Activated T-helper 2 cell treated with anti-CD3 and anti-CD28 coated beads, Interferon-gamma antibody, Interleukin-2, Interleukin-4, amounts not matched to agents 10 μg/mL and 5 μg/mL and 100 μg/mL, durations not matched to agents 14 hours and 24 hours and 36 hours (primary cell): Measurements from ENCODE around the gene ARFGEF3. TPM values are rescaled to one million over a fixed set of nuclear protein-coding genes. Genes with fewer than 3 reads are reported as not detected.
"Not testable (repeated sequence)": the region's sequence is repeated elsewhere in the genome, so short reads cannot be mapped to it uniquely, and the experiment has no call there.

Experiments
- DNase-seq: peaks from one replicate; pipeline ENCODE4 v3.0.0; 2021; ENCODE audit warnings: low spot score
- H3K27ac Mint-ChIP-seq: one replicate; pipeline ENCODE4 v1.8.0; 2021; ENCODE audit warnings: mixed read lengths
- H3K27me3 Mint-ChIP-seq: one replicate; pipeline ENCODE4 v1.8.0; 2021; ENCODE audit warnings: low read depth, mixed read lengths
- H3K36me3 Mint-ChIP-seq: one replicate; pipeline ENCODE4 v1.8.0; 2021; ENCODE audit warnings: low read depth, mixed read lengths
- H3K4me1 Mint-ChIP-seq: one replicate; pipeline ENCODE4 v1.8.0; 2021; ENCODE audit warnings: low read depth, mixed read lengths
- H3K4me3 Mint-ChIP-seq: one replicate; pipeline ENCODE4 v1.8.0; 2021; ENCODE audit warnings: low read depth, mild to moderate bottlenecking, moderate library complexity, mixed read lengths
- H3K9me3 Mint-ChIP-seq: one replicate; pipeline ENCODE4 v1.8.0; 2021; ENCODE audit warnings: mixed read lengths
- intact Hi-C: fragments of 100-400 bp; cut with micrococcal nuclease; formaldehyde crosslinking; loops from one replicate; pipeline ENCODE4 v1.15.1; 2023
- total RNA-seq: library from RNA; stranded (reverse); gene quantifications from 2 replicates; pipeline ENCODE4 v1.2.3, GENCODE V29; 2022

The ARFGEF3 gene
- total RNA-seq, 1 donor from 2014 or later, result 0.55 TPM

GRCh38 chr6:138287144-138287955 lies 125.6 kb downstream of the ARFGEF3 start:
- no peak for DNase-seq
- H3K4me3 Mint-ChIP-seq, result no peak overlapping the region
- H3K27me3 Mint-ChIP-seq, result no peaks in the 10 kb centered on the region
- intact Hi-C loops, result loop anchor here (1.0 kb wide), 1 partner anchor 171 kb away; no protein-coding TSS in a partner anchor
- no peaks in the 10 kb centered on the region for H3K36me3 Mint-ChIP-seq
- no peak overlapping the region for H3K27ac Mint-ChIP-seq
- peaks cover 1% of the 10 kb centered on the region for H3K4me1 Mint-ChIP-seq
- H3K9me3 Mint-ChIP-seq, result no peaks in the 10 kb centered on the region

DNA sequence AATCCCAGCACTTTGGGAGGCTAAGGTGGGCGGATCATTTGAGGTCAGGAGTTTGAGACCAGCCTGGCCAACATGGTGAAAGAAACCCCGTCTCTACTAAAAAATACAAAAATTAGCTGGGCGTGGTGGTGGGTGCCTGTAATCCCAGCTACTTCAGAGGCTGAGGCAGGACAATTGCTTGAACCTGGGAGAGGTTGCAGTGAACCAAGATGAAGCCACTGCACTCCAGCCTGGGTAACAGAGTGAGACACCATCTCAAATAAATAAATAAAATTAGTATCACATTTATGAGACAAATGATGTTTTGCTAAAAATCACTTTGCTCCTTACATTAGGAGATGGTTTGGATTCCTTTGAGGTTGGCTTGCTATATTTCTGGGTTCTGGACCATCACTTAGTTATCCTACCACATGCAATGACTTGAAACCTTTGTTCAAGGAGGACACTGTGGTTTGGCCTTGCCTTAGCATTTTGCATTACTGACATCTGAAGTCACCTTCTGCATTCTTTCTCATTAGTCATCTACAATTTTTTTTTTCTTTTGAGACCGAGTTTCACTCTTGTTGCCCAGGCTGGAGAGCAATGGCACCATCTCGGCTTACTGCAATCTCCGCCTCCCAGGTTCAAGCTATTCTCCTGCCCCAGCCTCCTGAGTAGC lies 126.8 kb downstream of the ARFGEF3 start:
- H3K4me3 Mint-ChIP-seq, intact Hi-C loops, H3K36me3 Mint-ChIP-seq, H3K9me3 Mint-ChIP-seq, DNase-seq, H3K27ac Mint-ChIP-seq, H3K27me3 Mint-ChIP-seq, H3K4me1 Mint-ChIP-seq: not testable (repeated sequence)

DNA sequence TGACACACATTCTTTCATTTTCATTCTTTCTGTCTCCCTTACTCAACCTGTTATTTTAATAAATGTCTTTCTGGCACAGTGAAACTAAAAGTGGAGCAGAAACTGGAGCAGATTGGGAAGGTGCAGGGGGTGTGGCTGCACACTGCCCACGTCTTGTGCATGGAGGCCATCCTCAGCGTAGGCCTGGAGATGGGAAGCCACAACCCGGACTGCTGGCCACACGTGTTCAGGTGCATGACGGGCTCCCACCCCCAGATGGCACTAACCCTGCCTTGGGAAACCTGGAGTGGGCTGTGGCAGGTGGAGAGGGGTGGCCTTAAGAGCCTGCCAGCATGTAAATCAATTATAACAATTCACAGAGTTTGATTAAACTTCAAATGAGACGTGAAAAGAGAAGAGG lies 128.0 kb downstream of the ARFGEF3 start:
- Mint-ChIP-seq H3K27ac (no peak overlapping the region), H3K4me1 (peaks cover 1% of the 10 kb centered on the region), H3K36me3 (no peaks in the 10 kb centered on the region), H3K9me3 (no peaks in the 10 kb centered on the region), H3K4me3 (no peak overlapping the region), H3K27me3 (no peaks in the 10 kb centered on the region)
- DNase-seq, result no peak
- intact Hi-C loops, result no loop called here

GRCh38 chr6:138290423-138290962 lies 128.8 kb downstream of the ARFGEF3 start:
- H3K36me3 Mint-ChIP-seq, result no peaks in the 10 kb centered on the region
- intact Hi-C loops, result no loop called here
- H3K9me3 Mint-ChIP-seq, result no peaks in the 10 kb centered on the region
- no peak overlapping the region for H3K4me3 Mint-ChIP-seq
- H3K27me3 Mint-ChIP-seq, result no peaks in the 10 kb centered on the region
- H3K27ac Mint-ChIP-seq, result no peak overlapping the region
- DNase-seq, result no peak
- peaks cover 1% of the 10 kb centered on the region for H3K4me1 Mint-ChIP-seq

DNA sequence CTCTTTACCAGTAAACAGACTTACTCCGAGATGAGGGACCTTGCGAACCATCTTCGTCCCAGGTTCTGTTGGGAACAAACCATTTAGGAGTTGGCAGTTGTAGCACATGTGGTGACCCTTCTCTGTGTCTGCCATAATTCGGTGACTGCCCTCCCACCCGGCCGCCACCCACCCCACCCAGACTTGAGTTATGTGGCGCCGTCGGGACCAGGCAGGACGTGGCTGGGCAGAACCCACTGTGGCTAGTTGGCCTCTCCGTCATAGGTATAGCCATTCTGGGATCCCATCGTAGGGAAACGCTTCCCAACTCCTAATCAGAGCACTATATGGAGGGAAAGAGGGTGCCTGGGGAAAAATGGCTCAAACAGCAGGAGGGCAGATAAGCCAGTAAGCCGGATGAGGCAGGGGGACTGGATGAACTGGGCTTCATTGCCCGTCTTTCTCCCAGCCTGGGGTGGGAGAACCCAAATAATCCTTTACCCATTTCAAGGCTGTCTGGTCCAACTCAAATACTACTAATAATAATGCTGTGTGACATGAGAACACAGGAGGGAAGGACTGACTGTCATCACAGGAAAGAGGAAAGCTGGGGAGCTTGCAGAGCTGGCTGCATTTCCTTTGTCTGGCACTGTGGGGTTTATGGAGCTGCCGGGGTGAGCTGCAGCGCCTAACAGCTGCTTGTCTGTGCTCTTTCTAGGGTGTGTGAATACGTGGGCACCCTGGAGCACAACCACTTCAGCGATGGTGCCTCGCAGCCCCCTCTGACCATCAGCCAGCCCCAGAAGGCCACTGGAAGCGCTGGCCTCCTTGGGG lies 129.5 kb downstream of the ARFGEF3 start:
- DNase-seq, result no peak
- Mint-ChIP-seq H3K36me3 (no peaks in the 10 kb centered on the region), H3K4me3 (no peak overlapping the region), H3K27ac (no peak overlapping the region), H3K4me1 (peaks cover 1% of the 10 kb centered on the region), H3K9me3 (no peaks in the 10 kb centered on the region), H3K27me3 (no peaks in the 10 kb centered on the region)
- intact Hi-C loops, result no loop called here

GRCh38 chr6:138291849-138292181 lies 130.1 kb downstream of the ARFGEF3 start:
- H3K4me1 Mint-ChIP-seq, result peaks cover 1% of the 10 kb centered on the region
- no peaks in the 10 kb centered on the region for H3K27me3 Mint-ChIP-seq
- H3K27ac Mint-ChIP-seq, result no peak overlapping the region
- intact Hi-C loops, result no loop called here
- no peaks in the 10 kb centered on the region for H3K36me3 Mint-ChIP-seq
- DNase-seq, result no peak
- no peak overlapping the region for H3K4me3 Mint-ChIP-seq
- H3K9me3 Mint-ChIP-seq, result no peaks in the 10 kb centered on the region

- H3K27me3 Mint-ChIP-seq, result no peaks in the 10 kb centered on the region
- intact Hi-C loops, result no loop called here
- H3K36me3 Mint-ChIP-seq, result no peaks in the 10 kb centered on the region
- H3K4me3 Mint-ChIP-seq, result no peak overlapping the region
- no peak overlapping the region for H3K27ac Mint-ChIP-seq
- H3K9me3 Mint-ChIP-seq, result no peaks in the 10 kb centered on the region
- no peak for DNase-seq
- H3K4me1 Mint-ChIP-seq, result no peaks in the 10 kb centered on the region
These were observed 130.7 kb downstream of the ARFGEF3 start for GRCh38 chr6:138292482-138292881.

GRCh38 chr6:138293428-138294395 lies 132.0 kb downstream of the ARFGEF3 start:
- Mint-ChIP-seq H3K9me3 (no peaks in the 10 kb centered on the region), H3K4me3 (no peak overlapping the region)

DNA sequence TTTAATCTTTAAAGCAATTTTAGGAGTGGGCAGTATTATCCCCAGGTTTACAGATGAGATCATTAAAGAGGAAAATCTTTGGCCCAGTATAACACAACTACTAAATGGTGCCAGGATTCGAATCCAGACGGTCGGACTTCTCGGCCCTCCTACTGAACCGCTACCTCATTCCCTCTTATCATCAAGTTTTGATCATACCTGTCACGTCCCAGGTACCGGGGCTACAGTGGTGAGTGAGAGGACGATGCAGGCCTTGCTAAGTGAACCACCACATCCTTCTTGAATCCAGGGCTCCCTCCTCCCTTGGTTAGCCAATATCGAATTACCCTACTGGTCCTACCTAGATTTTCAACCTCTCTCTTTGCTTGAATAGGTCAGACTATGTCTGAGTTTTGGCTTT lies 134.6 kb downstream of the ARFGEF3 start:
- DNase-seq, result no peak
- Mint-ChIP-seq H3K4me3 (no peak overlapping the region), H3K27ac (no peak overlapping the region), H3K27me3 (no peaks in the 10 kb centered on the region), H3K36me3 (no peaks in the 10 kb centered on the region), H3K4me1 (peaks cover 4% of the 10 kb centered on the region), H3K9me3 (no peaks in the 10 kb centered on the region)
- intact Hi-C loops, result no loop called here

More at GRCh38 chr6:138293428-138294395, 132.0 kb downstream of the ARFGEF3 start:
- DNase-seq, result no peak
- no peaks in the 10 kb centered on the region for H3K27me3 Mint-ChIP-seq
- H3K36me3 Mint-ChIP-seq, result no peaks in the 10 kb centered on the region
- peaks cover 4% of the 10 kb centered on the region for H3K4me1 Mint-ChIP-seq
- H3K27ac Mint-ChIP-seq, result no peak overlapping the region
- intact Hi-C loops, result no loop called here

DNA sequence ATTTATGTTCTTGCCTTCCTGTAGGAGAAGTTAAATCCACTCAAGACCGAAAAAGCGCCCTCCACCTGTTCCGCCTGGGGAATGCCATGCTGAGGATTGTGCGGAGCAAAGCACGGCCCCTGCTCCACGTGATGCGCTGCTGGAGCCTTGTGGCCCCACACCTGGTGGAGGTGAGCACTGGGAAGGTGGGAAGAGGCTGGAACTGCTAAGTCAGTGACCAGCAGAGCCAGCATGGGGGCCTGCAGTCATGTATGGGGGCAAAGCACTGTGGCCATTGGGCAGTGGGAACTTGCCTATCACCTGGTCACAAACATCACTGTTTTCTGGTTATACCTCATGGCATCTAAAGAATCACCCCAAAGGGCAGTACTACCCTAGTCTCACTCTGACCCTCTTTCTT lies 135.0 kb downstream of the ARFGEF3 start:
- DNase-seq, result no peak
- intact Hi-C loops, result no loop called here
- no peaks in the 10 kb centered on the region for H3K36me3 Mint-ChIP-seq
- H3K4me3 Mint-ChIP-seq, result no peak overlapping the region
- H3K4me1 Mint-ChIP-seq, result peaks cover 4% of the 10 kb centered on the region
- no peak overlapping the region for H3K27ac Mint-ChIP-seq
- H3K27me3 Mint-ChIP-seq, result no peaks in the 10 kb centered on the region
- H3K9me3 Mint-ChIP-seq, result no peaks in the 10 kb centered on the region

- Mint-ChIP-seq H3K36me3 (no peaks in the 10 kb centered on the region), H3K9me3 (no peaks in the 10 kb centered on the region), H3K4me1 (peaks cover 4% of the 10 kb centered on the region), H3K27ac (no peak overlapping the region), H3K27me3 (no peaks in the 10 kb centered on the region), H3K4me3 (no peak overlapping the region)
- DNase-seq, result no peak
- intact Hi-C loops, result no loop called here
These were observed 136.1 kb downstream of the ARFGEF3 start for GRCh38 chr6:138297761-138298298.

DNA sequence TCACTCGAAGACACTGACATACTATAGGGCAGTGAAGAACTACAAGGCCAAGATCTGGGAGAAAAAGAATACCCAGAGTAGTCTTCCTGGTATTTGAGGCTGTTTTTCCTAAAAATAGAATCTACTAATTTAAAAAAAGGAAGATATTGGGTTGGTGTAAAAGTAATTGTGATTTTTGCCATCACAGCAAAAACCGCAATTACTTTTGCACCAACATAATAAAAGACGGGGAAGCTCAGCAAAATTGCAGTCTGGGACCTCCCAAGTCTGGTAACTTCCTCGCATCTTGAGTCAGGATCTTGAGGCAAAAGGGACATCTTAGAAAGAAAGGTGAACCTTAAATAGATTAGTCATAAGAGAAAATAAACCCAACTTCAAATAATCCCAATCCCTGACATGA lies 138.7 kb downstream of the ARFGEF3 start:
- Mint-ChIP-seq H3K4me3 (no peak overlapping the region), H3K27me3 (peaks cover 5% of the 10 kb centered on the region), H3K36me3 (no peaks in the 10 kb centered on the region), H3K27ac (no peak overlapping the region), H3K4me1 (peaks cover 4% of the 10 kb centered on the region), H3K9me3 (no peaks in the 10 kb centered on the region)
- intact Hi-C loops, result no loop called here
- no peak for DNase-seq
